ENCODE data around the gene GSN. TPM values are rescaled to one million over a fixed set of nuclear protein-coding genes. Genes with fewer than 3 reads are reported as not detected.

Gene GSN
- total RNA-seq (2022) (99.6 and 100 TPM in 2 replicates), Bru-seq, nascent RNA (percentile 54 among the genes with signal in this experiment), BruChase-seq, experiment 1, labeled RNA remaining after a 2-hour chase (percentile 51 among the genes with signal in this experiment), BruChase-seq, experiment 2, labeled RNA remaining after a 6-hour chase (percentile 55 among the genes with signal in this experiment)
- long read RNA-seq, transcript GSN-204 (17 exons, 2,657 nt), result major isoform, 105 of 291 reads
- long read RNA-seq, transcript GSN-203 (19 exons, 2,664 nt), result minor isoform, 6 of 291 reads
- long read RNA-seq, partial matches to known transcripts, result 25 of 291 reads
- long read RNA-seq, other reads (novel, unspliced or antisense), result 151 of 291 reads

DNA sequence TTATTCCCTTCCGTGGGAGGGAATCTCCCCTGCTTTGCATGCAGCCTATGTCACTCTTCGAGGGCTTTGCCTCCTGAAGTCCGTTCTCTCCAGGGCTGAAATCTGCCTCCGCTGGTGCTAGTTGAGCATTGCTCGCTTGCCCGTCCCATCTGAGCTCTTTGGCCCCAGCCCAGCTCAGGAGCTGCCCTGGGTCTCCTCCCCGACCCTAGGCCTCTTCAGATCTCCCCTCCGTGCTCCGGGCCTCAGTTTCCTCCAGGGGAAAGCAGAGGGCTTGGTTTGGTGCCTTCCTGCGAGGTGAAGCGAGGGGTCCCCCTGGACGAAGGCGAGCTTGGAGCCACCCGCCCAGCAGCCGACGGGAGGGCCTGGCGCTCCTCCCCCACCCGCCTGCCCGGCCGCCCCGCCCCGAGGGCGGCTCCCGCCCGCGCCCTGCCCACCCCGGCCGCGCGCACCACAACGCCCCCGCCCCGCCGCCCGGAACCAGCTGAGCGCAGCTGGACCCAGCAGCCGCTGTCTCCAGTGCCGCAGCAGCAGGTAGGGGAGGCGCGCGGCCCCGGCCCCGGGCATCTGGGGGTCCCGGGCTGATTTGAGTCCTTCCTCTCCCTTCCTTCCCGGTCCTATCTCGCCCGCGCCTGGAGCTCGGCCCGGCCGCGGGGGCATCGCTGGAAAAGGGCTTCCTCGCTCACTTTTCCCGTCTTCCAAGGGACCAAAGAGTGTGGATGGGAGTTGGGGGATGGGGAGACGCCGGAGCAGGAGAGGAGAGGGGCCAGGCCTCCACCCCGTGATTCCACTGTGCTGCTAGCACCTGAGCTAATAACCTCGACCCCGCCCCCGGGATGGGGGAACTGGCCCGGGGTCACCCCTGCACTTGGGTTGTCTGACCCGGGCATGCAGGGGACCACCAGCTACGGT is at the start of gene GSN:
Gene GSN (plus strand): TSS at position 474 of the 909 bp plus-strand sequence. CDS start 33,810 bp downstream, outside the sequence.
- H3K4me1 Mint-ChIP-seq (ENCODE audit: low read depth, unreplicated experiment), result peaks cover 25% of the 10 kb centered on the region
- Histone ChIP-seq H3K27me3 (replicated peaks; ENCODE audit: control insufficient read depth, insufficient read depth, low read length) (no peaks in the 10 kb centered on the region), H3K4me1 (peaks cover 24% of the 10 kb centered on the region), H3K36me3 (ENCODE audit: control insufficient read depth, insufficient read depth, low read length) (no peaks in the 10 kb centered on the region), H3K4me3 (ENCODE audit: low read depth, low read length) (peak within 1 kb of the TSS; percentile 73), H3K9me3 (no peaks in the 10 kb centered on the region)
- ChIA-PET POLR2A (interaction anchor here (0.9 to 2.0 kb wide), 4 partner anchors 10 to 66 kb away, joined by 3 to 24 read pairs (median 4); partner anchors contain the start of gene RAB14), CTCF (interaction anchor here (0.9 to 3.4 kb wide), 9 partner anchors 10 to 172 kb away, joined by 3 to 42 read pairs (median 5); partner anchors contain the start of gene RAB14)
- TF ChIP-seq, protein P1, sequence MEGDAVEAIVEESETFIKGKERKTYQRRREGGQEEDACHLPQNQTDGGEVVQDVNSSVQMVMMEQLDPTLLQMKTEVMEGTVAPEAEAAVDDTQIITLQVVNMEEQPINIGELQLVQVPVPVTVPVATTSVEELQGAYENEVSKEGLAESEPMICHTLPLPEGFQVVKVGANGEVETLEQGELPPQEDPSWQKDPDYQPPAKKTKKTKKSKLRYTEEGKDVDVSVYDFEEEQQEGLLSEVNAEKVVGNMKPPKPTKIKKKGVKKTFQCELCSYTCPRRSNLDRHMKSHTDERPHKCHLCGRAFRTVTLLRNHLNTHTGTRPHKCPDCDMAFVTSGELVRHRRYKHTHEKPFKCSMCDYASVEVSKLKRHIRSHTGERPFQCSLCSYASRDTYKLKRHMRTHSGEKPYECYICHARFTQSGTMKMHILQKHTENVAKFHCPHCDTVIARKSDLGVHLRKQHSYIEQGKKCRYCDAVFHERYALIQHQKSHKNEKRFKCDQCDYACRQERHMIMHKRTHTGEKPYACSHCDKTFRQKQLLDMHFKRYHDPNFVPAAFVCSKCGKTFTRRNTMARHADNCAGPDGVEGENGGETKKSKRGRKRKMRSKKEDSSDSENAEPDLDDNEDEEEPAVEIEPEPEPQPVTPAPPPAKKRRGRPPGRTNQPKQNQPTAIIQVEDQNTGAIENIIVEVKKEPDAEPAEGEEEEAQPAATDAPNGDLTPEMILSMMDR (IDR thresholded peaks at IDR 0.05; ENCODE audit: insufficient read depth in 1 of 2, low read depth in 1 of 2, low read length in 1 of 2, severe bottlenecking in 1 of 2, unreplicated experiment in 1 of 2), result peak in 1 of 2 experiments; percentile 2
- H3K27me3 Mint-ChIP-seq (ENCODE audit: insufficient read depth, unreplicated experiment), result no peaks in the 10 kb centered on the region
- intact Hi-C loops (cut with micrococcal nuclease; ENCODE audit: unreplicated experiment), result loop anchor here (1.0 to 2.0 kb wide), 2 partner anchors 19 to 55 kb away; no protein-coding TSS in a partner anchor
- H3K36me3 Mint-ChIP-seq (ENCODE audit: insufficient read depth, unreplicated experiment), result peaks cover 11% of the 10 kb centered on the region
- H3K9me3 Mint-ChIP-seq (ENCODE audit: unreplicated experiment), result no peaks in the 10 kb centered on the region
- H3K4me3 Mint-ChIP-seq (ENCODE audit: unreplicated experiment), result peak within 1 kb of the TSS; percentile 87
- peak; percentile 74 to 82 for DNase-seq
- BruUV-seq (replicated peaks), result no TSS peak
- H3K27ac Mint-ChIP-seq (ENCODE audit: unreplicated experiment), result peak within 1 kb of the TSS; percentile 76

DNA sequence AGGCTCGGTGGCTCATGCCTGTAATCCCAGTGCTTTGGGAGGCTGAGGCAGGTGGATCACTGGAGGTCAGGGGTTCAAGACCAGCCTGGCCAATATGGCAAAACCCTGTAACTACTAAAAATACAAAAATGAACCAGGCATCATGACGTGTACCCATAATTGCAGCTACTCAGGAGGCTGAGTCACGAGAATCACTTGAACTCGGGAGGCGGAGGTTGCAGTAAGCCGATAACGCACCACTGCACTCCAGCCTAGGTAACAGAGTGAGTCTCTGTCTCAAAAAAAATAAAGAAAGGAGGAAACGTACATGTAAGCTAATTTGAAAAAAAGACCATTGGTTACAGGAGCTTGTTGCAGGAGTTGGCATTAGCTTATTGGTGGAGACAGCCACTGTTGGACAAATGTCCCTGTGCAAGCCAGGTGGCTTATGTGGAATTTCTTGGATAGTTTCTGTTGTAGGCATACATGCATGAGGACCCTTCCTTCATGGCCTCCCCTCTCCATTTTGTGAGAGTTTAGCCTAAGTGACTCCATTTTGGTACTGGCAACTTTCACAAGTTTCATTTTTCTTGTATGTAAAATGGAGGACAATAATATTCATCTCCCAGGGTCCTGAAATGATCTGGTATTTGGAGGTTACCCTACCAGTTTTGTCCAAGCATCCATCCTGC is 49.5 kb upstream of the GSN start:
- no peaks in the 10 kb centered on the region for H3K4me1 ChIP-seq
- H3K4me3 ChIP-seq (ENCODE audit: low read depth, low read length), result no peak overlapping the region
- intact Hi-C loops (cut with micrococcal nuclease; ENCODE audit: unreplicated experiment), result no loop called here
- Mint-ChIP-seq H3K4me3 (ENCODE audit: unreplicated experiment) (no peak overlapping the region), H3K27ac (ENCODE audit: unreplicated experiment) (no peak overlapping the region), H3K4me1 (ENCODE audit: low read depth, unreplicated experiment) (no peaks in the 10 kb centered on the region), H3K27me3 (ENCODE audit: insufficient read depth, unreplicated experiment) (no peaks in the 10 kb centered on the region), H3K36me3 (ENCODE audit: insufficient read depth, unreplicated experiment) (no peaks in the 10 kb centered on the region), H3K9me3 (ENCODE audit: unreplicated experiment) (no peaks in the 10 kb centered on the region)
- DNase-seq, result no peak
- BruUV-seq (replicated peaks), result no TSS peak
- H3K27me3 ChIP-seq (replicated peaks; ENCODE audit: control insufficient read depth, insufficient read depth, low read length), result no peaks in the 10 kb centered on the region
- CTCF ChIA-PET, result no interaction called here
- TF ChIP-seq, protein P1 (IDR thresholded peaks at IDR 0.05; ENCODE audit: insufficient read depth in 1 of 2, low read depth in 1 of 2, low read length in 1 of 2, severe bottlenecking in 1 of 2, unreplicated experiment in 1 of 2), result no peak
- H3K36me3 ChIP-seq (ENCODE audit: control insufficient read depth, insufficient read depth, low read length), result no peaks in the 10 kb centered on the region
- POLR2A ChIA-PET, result no interaction called here
- H3K9me3 ChIP-seq, result no peaks in the 10 kb centered on the region

DNA sequence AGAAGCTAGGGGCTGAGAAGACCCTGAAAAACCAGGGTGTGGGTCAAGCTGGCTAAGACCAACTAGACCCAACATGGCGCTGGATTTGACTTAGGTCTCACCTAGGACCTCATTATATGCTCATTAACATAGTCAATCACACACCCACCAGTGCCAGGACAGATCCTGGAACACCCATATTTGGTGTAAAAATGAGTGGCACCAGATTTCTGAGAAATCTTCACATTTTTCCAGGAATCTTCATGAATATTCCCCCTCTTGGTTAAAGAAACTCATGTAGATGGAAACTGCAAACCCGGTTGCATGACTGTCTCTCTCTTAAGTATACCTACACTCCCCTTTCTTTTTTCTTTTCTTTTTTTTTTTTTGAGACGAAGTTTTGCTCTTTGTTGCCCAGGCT is 48.4 kb upstream of the GSN start:
- no peaks in the 10 kb centered on the region for H3K27me3 Mint-ChIP-seq (ENCODE audit: insufficient read depth, unreplicated experiment)
- H3K9me3 ChIP-seq, result no peaks in the 10 kb centered on the region
- H3K4me1 Mint-ChIP-seq (ENCODE audit: low read depth, unreplicated experiment), result peaks cover 5% of the 10 kb centered on the region
- no peaks in the 10 kb centered on the region for H3K36me3 Mint-ChIP-seq (ENCODE audit: insufficient read depth, unreplicated experiment)
- no peak overlapping the region for H3K4me3 Mint-ChIP-seq (ENCODE audit: unreplicated experiment)
- ChIA-PET POLR2A (no interaction called here), CTCF (no interaction called here)
- DNase-seq, result no peak
- H3K4me1 ChIP-seq, result no peaks in the 10 kb centered on the region
- no peaks in the 10 kb centered on the region for H3K36me3 ChIP-seq (ENCODE audit: control insufficient read depth, insufficient read depth, low read length)
- TF ChIP-seq, protein P1 (IDR thresholded peaks at IDR 0.05; ENCODE audit: insufficient read depth in 1 of 2, low read depth in 1 of 2, low read length in 1 of 2, severe bottlenecking in 1 of 2, unreplicated experiment in 1 of 2), result no peak
- BruUV-seq (replicated peaks), result no TSS peak
- H3K9me3 Mint-ChIP-seq (ENCODE audit: unreplicated experiment), result peaks cover 5% of the 10 kb centered on the region
- H3K27me3 ChIP-seq (replicated peaks; ENCODE audit: control insufficient read depth, insufficient read depth, low read length), result no peaks in the 10 kb centered on the region
- intact Hi-C loops (cut with micrococcal nuclease; ENCODE audit: unreplicated experiment), result no loop called here
- H3K27ac Mint-ChIP-seq (ENCODE audit: unreplicated experiment), result no peak overlapping the region
- H3K4me3 ChIP-seq (ENCODE audit: low read depth, low read length), result no peak overlapping the region
